Measurements from ENCODE around the gene DCTPP1. TPM values are rescaled to one million over a fixed set of nuclear protein-coding genes. Genes with fewer than 3 reads are reported as not detected.
"Not testable (repeated sequence)": the region's sequence is repeated elsewhere in the genome, so short reads cannot be mapped to it uniquely, and the experiment has no call there.

The DCTPP1 gene
- total RNA-seq, 2 donors from 2014 or later = 31.6 to 37.6 TPM

GRCh38 chr16:30457743-30458560 lies 28.1 kb upstream of the DCTPP1 start:
- no peaks in the 10 kb centered on the region for H3K36me3 ChIP-seq
- H3K27me3 ChIP-seq (replicated peaks; ENCODE audit: insufficient read depth) = no peaks in the 10 kb centered on the region
- H3K4me1 ChIP-seq (replicated peaks) = no peaks in the 10 kb centered on the region
- H3K4me3 ChIP-seq = no peak overlapping the region
- no peaks in the 10 kb centered on the region for H3K9me3 ChIP-seq
- intact Hi-C loops (cut with DNase I) = no loop called here
- 92% methylated on average over 16 of the region's 16 CpGs for WGBS
- no peak for TF ChIP-seq CTCF (IDR thresholded peaks at IDR 0.05)
- no peak for TF ChIP-seq POLR2AphosphoS5 (IDR thresholded peaks at IDR 0.05)
- TF ChIP-seq POLR2A (IDR thresholded peaks at IDR 0.05) = no peak
- no peak for DNase-seq (ENCODE audit: low spot score)
- no peak overlapping the region for H3K27ac ChIP-seq

GRCh38 chr16:30457256-30457655 lies 27.4 kb upstream of the DCTPP1 start:
- Histone ChIP-seq H3K27ac (no peak overlapping the region), H3K27me3 (replicated peaks; ENCODE audit: insufficient read depth) (no peaks in the 10 kb centered on the region), H3K4me1 (replicated peaks) (no peaks in the 10 kb centered on the region), H3K36me3 (no peaks in the 10 kb centered on the region), H3K9me3 (no peaks in the 10 kb centered on the region), H3K4me3 (no peak overlapping the region)
- WGBS = 94% methylated on average over 1 of the region's 1 CpG
- no peak for DNase-seq (ENCODE audit: low spot score)
- TF ChIP-seq POLR2A (IDR thresholded peaks at IDR 0.05) = no peak
- TF ChIP-seq POLR2AphosphoS5 (IDR thresholded peaks at IDR 0.05) = no peak
- no peak for TF ChIP-seq CTCF (IDR thresholded peaks at IDR 0.05)
- intact Hi-C loops (cut with DNase I) = no loop called here

- Histone ChIP-seq H3K4me3 (no peak overlapping the region), H3K9me3 (no peaks in the 10 kb centered on the region), H3K27me3 (replicated peaks; ENCODE audit: insufficient read depth) (no peaks in the 10 kb centered on the region), H3K4me1 (replicated peaks) (no peaks in the 10 kb centered on the region), H3K36me3 (no peaks in the 10 kb centered on the region), H3K27ac (no peak overlapping the region)
- DNase-seq (ENCODE audit: low spot score) = no peak
- 95% methylated on average over 1 of the region's 1 CpG for WGBS
- TF ChIP-seq POLR2A (IDR thresholded peaks at IDR 0.05) (no peak), POLR2AphosphoS5 (IDR thresholded peaks at IDR 0.05) (no peak), CTCF (IDR thresholded peaks at IDR 0.05) (no peak)
- intact Hi-C loops (cut with DNase I) = no loop called here
Observed at GRCh38 chr16:30456302-30456701, 26.5 kb upstream of the DCTPP1 start.

GRCh38 chr16:30452709-30453580 lies 23.1 kb upstream of the DCTPP1 start:
- H3K4me3 ChIP-seq; intact Hi-C loops (cut with DNase I); H3K27me3 ChIP-seq (replicated peaks; ENCODE audit: insufficient read depth); H3K4me1 ChIP-seq (replicated peaks); H3K36me3 ChIP-seq; H3K9me3 ChIP-seq; H3K27ac ChIP-seq; DNase-seq (ENCODE audit: low spot score): not testable (repeated sequence)
- WGBS = 75% methylated on average over 20 of the region's 20 CpGs

- no peaks in the 10 kb centered on the region for H3K9me3 ChIP-seq
- no peaks in the 10 kb centered on the region for H3K27me3 ChIP-seq (replicated peaks; ENCODE audit: insufficient read depth)
- H3K4me3 ChIP-seq = no peak overlapping the region
- WGBS = 85% methylated on average over 3 of the region's 3 CpGs
- H3K36me3 ChIP-seq = no peaks in the 10 kb centered on the region
- TF ChIP-seq POLR2A (IDR thresholded peaks at IDR 0.05) (no peak), CTCF (IDR thresholded peaks at IDR 0.05) (no peak), POLR2AphosphoS5 (IDR thresholded peaks at IDR 0.05) (no peak)
- intact Hi-C loops (cut with DNase I) = no loop called here
- no peak overlapping the region for H3K27ac ChIP-seq
- no peak for DNase-seq (ENCODE audit: low spot score)
- H3K4me1 ChIP-seq (replicated peaks) = no peaks in the 10 kb centered on the region
Observed at GRCh38 chr16:30449116-30449435, 19.2 kb upstream of the DCTPP1 start.
